ENCODE measurements around the gene MDK. TPM values are rescaled to one million over a fixed set of nuclear protein-coding genes. Genes with fewer than 3 reads are reported as not detected.

MDK gene, protein sequence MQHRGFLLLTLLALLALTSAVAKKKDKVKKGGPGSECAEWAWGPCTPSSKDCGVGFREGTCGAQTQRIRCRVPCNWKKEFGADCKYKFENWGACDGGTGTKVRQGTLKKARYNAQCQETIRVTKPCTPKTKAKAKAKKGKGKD
- 10 to 100 TPM in 2 of 4 donors, 1 to 10 TPM in 2; 4.0 to 23.8 (median 8.1) TPM for total RNA-seq

DNA sequence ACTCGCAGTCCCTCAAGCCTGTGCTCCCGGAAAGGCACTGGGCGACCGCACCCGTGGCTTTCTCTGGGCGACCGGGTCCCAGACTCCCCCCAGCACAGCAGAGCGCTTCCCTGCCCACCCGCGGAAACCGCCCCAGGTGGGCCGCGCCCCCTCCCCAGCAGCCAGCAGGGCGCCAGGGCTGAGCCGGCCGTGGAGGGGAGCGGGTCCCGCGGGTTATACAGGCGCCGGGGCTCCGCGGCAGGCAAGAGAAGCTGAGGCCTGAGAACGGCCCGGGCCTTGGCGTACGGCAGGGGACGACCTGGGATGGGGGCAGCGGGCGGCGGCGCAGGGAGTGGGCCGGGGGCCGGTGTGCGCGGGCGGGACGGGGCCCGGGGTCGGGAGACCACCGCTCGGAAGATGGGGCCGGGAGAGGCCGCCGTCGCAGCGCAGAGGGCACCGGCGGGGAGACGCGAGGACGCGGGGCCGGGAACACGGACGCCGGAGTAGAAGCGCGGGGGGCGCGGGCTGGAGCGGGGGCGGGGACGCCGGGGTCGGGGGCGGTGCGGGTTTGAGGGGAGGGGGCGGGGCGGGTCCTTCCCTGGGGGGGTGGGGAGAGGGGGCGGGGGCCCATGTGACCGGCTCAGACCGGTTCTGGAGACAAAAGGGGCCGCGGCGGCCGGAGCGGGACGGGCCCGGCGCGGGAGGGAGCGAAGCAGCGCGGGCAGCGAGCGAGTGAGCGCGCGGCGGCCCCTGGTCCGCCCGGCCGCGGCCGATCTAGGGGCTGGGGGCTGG, at the start of gene MDK:
Gene MDK, plus strand, starts transcription at position 622 of the 771 bp plus-strand sequence. CDS start 389 bp downstream, outside the sequence.
- TF ChIP-seq, protein P1, sequence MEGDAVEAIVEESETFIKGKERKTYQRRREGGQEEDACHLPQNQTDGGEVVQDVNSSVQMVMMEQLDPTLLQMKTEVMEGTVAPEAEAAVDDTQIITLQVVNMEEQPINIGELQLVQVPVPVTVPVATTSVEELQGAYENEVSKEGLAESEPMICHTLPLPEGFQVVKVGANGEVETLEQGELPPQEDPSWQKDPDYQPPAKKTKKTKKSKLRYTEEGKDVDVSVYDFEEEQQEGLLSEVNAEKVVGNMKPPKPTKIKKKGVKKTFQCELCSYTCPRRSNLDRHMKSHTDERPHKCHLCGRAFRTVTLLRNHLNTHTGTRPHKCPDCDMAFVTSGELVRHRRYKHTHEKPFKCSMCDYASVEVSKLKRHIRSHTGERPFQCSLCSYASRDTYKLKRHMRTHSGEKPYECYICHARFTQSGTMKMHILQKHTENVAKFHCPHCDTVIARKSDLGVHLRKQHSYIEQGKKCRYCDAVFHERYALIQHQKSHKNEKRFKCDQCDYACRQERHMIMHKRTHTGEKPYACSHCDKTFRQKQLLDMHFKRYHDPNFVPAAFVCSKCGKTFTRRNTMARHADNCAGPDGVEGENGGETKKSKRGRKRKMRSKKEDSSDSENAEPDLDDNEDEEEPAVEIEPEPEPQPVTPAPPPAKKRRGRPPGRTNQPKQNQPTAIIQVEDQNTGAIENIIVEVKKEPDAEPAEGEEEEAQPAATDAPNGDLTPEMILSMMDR (IDR thresholded peaks at IDR 0.05; ENCODE audit: low read depth): no peak

DNA sequence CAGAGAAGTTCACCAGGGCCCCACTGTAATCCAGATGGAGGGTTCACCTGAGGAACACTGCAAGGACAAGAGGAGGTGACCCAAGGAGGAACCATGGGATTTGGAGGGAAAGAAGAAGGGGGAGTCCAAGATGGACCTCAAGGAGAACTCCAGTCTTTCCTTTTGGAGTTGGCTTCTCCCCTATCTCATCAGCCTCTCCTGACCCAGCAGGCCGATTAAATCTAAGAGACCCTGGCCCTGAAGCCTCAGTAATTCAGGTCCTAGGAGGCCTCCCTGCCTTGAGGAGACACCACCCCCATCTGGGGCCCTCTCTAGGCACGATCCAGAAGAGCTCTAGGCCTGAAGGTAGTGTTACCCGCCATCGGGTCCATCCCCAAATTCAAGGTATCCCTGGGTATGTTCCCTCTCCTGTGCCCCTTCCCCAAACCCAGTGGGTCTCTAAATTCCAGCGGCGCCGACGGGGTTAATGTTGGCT, 49.3 kb upstream of the MDK start:
- TF ChIP-seq, protein P1 (IDR thresholded peaks at IDR 0.05; ENCODE audit: low read depth): no peak

DNA sequence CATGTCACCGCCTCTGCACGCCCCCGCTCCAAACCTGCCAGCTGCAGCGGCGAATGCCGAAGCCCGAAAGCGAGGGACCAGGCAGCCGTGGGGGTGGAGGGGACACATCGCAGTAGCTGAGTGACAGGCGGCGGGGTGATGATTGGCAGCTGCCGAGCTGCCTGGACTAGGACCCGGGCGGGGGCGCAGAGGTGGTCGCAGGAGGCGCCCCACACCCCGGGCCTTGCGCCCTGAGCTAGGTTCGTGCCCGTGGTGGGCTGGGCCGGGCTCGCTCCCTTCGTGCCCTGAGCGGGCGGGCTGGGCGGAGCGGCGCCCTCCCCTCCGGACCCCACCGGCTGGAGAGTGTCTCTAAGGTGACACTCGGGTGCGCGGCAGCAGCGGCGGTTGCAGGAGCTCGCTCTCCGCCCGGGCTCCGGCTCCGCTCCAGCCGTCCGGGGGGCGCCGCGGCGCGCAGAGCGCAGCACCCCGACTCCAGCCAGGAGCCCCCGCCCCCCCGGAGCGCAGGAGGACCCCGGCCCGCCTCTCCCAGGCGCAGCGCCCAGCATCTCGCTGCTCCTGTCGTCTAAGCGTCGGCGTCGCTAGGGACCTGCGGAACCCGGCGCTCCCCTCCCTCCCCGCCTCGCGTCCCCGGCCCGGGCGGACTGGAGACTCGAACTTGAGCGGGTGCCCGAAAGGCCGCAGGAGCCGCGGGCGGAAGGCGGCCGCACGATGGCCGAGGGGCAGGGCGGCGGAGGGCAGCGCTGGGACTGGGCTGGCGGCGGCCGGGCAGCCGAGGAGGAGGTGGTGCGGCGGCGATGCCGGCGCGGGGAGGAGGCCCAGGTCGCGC, 48.7 kb upstream of the MDK start:
- TF ChIP-seq, protein P1 (IDR thresholded peaks at IDR 0.05; ENCODE audit: low read depth): no peak

DNA sequence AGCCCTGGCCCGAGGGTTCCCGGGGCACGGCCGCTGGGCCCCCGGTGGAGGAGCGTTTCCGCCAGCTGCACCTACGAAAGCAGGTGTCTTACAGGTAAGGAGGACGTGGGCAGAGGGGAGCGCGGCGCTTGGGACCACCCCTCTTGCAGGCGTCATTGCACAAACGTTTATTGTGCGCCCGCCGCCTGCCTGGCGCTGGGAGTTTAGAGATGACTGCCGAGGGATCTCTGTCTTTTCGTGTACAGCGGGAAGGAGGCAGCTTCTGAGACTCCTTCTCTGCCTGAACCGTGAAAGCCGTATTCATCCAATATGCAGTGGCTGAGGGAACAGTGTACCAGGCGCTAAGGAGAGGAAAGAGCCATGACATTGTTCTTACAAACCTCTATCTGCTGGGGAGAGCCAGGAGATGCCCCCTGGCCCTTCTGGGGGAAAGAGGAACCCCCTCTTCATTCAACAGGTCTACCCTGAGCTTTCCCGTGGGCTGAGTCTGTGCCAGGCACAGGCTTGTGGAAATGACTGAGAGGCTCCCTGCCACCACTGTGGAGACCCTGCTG, 48.0 kb upstream of the MDK start:
- TF ChIP-seq, protein P1 (IDR thresholded peaks at IDR 0.05; ENCODE audit: low read depth): no peak

DNA sequence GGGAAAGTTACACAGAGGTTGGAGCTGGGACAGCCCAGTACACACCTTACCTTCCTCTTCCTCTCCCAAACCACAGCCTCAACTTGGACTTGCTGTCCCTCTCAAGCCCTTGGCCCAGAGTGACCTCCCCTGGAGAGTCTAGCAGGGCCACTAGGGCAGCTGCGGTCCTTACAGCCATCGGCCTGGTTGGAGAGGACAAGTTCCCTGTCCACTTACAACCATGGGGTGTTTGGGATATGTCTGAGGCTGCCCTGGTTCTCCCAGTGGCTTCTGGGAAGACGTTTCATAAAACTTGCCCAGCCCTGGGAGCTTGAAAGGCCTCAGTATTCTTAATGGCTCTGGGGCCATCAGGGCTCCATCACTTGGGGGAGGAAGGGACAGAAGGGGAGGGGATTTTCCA, 47.3 kb upstream of the MDK start:
- TF ChIP-seq, protein P1 (IDR thresholded peaks at IDR 0.05; ENCODE audit: low read depth): no peak

DNA sequence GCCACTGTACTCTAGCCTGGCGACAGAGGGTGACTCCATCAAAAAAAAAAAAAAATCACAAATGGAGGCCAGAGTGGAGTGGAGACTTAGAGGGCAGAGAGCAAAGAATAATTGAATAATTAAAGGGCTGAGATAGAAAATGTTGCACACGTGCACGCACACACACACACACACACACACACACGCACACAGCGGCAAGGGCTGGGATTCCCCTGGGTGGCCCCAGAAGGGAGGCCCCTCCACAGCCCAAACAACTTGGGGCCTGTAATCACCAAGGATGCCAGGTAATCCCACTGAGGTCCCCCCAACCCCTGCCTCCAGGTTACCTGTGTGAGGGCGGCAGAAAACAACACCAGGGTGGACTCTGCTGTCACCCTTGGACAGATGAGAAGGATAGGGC, 46.2 kb upstream of the MDK start:
- TF ChIP-seq, protein P1 (IDR thresholded peaks at IDR 0.05; ENCODE audit: low read depth): no peak
